GM12878 (cell line): ENCODE measurements around the gene TNFRSF8. TPM values are rescaled to one million over a fixed set of nuclear protein-coding genes. Genes with fewer than 3 reads are reported as not detected.
A peak's percentile ranks its signal among the peaks of the same experiment; 100 is the strongest.

ENCODE experiments used
- BACH1 ChIP-seq: fragments of 450-650 bp; IDR thresholded peaks from 2 replicates; pipeline ENCODE4 v1.6.1; 2017; ENCODE audit warnings: mild to moderate bottlenecking, borderline replicate concordance
- CREB1 ChIP-seq: IDR thresholded peaks from 2 replicates; pipeline ENCODE4 v1.6.1; 2012; ENCODE audit warnings: low read depth, mild to moderate bottlenecking, inconsistent platforms
- ESRRA ChIP-seq: IDR thresholded peaks from 2 replicates; pipeline ENCODE4 v1.6.1; 2012; ENCODE audit warnings: mild to moderate bottlenecking, low read length, improper control_type of control experiment
- HCFC1 ChIP-seq: fragments of 150-350 bp; IDR thresholded peaks from 2 replicates; pipeline ENCODE4 v1.6.1; 2014; ENCODE audit warnings: low read length
- IKZF2 ChIP-seq, 2 experiments: fragments of 450-650 bp; IDR thresholded peaks; 2 replicates each; pipeline ENCODE4 v1.6.1; 2017; ENCODE audit warnings: mild to moderate bottlenecking in 2 of 2, moderate library complexity in 2 of 2
- MEF2B ChIP-seq: fragments of 450-650 bp; IDR thresholded peaks from 2 replicates; pipeline ENCODE4 v1.6.1; 2018; ENCODE audit warnings: mild to moderate bottlenecking, moderate library complexity; ENCODE audit not compliant: partially characterized antibody, poor library complexity, severe bottlenecking
- MTA2 ChIP-seq: fragments of 450-650 bp; IDR thresholded peaks from 2 replicates; pipeline ENCODE4 v1.6.1; 2016; ENCODE audit warnings: low read depth, mild to moderate bottlenecking, moderate library complexity
- NR2C1 ChIP-seq: fragments of 450-650 bp; IDR thresholded peaks from 2 replicates; pipeline ENCODE4 v1.6.1; 2017; ENCODE audit warnings: antibody characterized with exemption, mild to moderate bottlenecking, moderate library complexity
- NR2C2 ChIP-seq: IDR thresholded peaks from 2 replicates; pipeline ENCODE4 v1.6.1; 2011; ENCODE audit warnings: borderline replicate concordance, low read depth; ENCODE audit not compliant: control insufficient read depth, insufficient read length
- POU2F2 ChIP-seq: IDR thresholded peaks from 3 replicates; pipeline ENCODE4 v1.6.1; 2011; ENCODE audit warnings: low read depth, mild to moderate bottlenecking, low read length, borderline replicate concordance
- RCOR1 ChIP-seq: conservative IDR thresholded peaks from 2 replicates; pipeline ENCODE4 v1.6.1; 2012; ENCODE audit warnings: low read depth, low read length, improper control_type of control experiment
- RFX5 ChIP-seq: IDR thresholded peaks from 2 replicates; pipeline ENCODE4 v1.6.1; 2011; ENCODE audit warnings: low read depth, low read length, improper control_type of control experiment
- SIN3A ChIP-seq: IDR thresholded peaks from 2 replicates; pipeline ENCODE4 v1.6.1; 2012; ENCODE audit warnings: low read depth, low read length, improper control_type of control experiment
- SIX5 ChIP-seq: IDR thresholded peaks from 2 replicates; pipeline ENCODE4 v1.6.1; 2011; ENCODE audit warnings: mild to moderate bottlenecking, low read depth, low read length, moderate library complexity; ENCODE audit not compliant: severe bottlenecking
- SMAD5 ChIP-seq: IDR thresholded peaks from 2 replicates; pipeline ENCODE4 v1.6.1; 2016; ENCODE audit warnings: antibody characterized with exemption, low read depth
- SMC3 ChIP-seq: IDR thresholded peaks from 2 replicates; pipeline ENCODE4 v1.6.1; 2011; ENCODE audit warnings: low read length, improper control_type of control experiment, borderline replicate concordance
- SP1 ChIP-seq: IDR thresholded peaks from one replicate; pipeline ENCODE4 v1.6.1; 2011; ENCODE audit warnings: low read depth, low read length
- SPI1 ChIP-seq: IDR thresholded peaks from 2 replicates; pipeline ENCODE4 v1.6.1; 2011; ENCODE audit warnings: low read depth, mild to moderate bottlenecking, low read length, moderate library complexity, borderline replicate concordance; ENCODE audit not compliant: insufficient read depth
- SREBF1 ChIP-seq: IDR thresholded peaks from 2 replicates; pipeline ENCODE4 v1.6.1; 2012; ENCODE audit warnings: mild to moderate bottlenecking, low read length
- SUZ12 ChIP-seq: fragments of 200-600 bp; sonication (generic); IDR thresholded peaks from one replicate; pipeline ENCODE4 v1.6.1; 2018; ENCODE audit warnings: antibody characterized with exemption, mild to moderate bottlenecking; ENCODE audit not compliant: unreplicated experiment
- TAF1 ChIP-seq: IDR thresholded peaks from 2 replicates; pipeline ENCODE4 v1.6.1; 2011; ENCODE audit warnings: mild to moderate bottlenecking, low read depth, low read length, borderline replicate concordance
- TCF3 ChIP-seq: IDR thresholded peaks from 2 replicates; pipeline ENCODE4 v1.6.1; 2012; ENCODE audit warnings: low read depth, mild to moderate bottlenecking, low read length, borderline replicate concordance; ENCODE audit not compliant: insufficient read depth
- WRNIP1 ChIP-seq: IDR thresholded peaks from 2 replicates; pipeline ENCODE4 v1.6.1; 2011; ENCODE audit warnings: low read depth, low read length, improper control_type of control experiment, borderline replicate concordance
- YBX1 ChIP-seq: fragments of 450-650 bp; IDR thresholded peaks from 2 replicates; pipeline ENCODE4 v1.6.1; 2016; ENCODE audit warnings: antibody characterized with exemption
- YY1 ChIP-seq: IDR thresholded peaks from 2 replicates; pipeline ENCODE4 v1.6.1; 2011; ENCODE audit warnings: low read depth, mild to moderate bottlenecking, low read length
- ZNF217 ChIP-seq: fragments of 450-650 bp; IDR thresholded peaks from 2 replicates; pipeline ENCODE4 v1.6.1; 2017; ENCODE audit warnings: antibody characterized with exemption, mild to moderate bottlenecking
- ZNF384 ChIP-seq: IDR thresholded peaks from 2 replicates; pipeline ENCODE4 v1.6.1; 2012; ENCODE audit warnings: low read depth, mild to moderate bottlenecking, low read length, improper control_type of control experiment, borderline replicate concordance
- polyA plus RNA-seq, 11 experiments: library from polyadenylated mRNA; depleted of rRNA in 4 of 11; unstranded in 6 of 11; stranded (reverse) in 5 of 11; fragments of >200 nt; fragmentation: Nextera tagmentation in 4 of 11; fragmentation: Illumina TruSeq in 1 of 11; extraction: Ambion mirVana in 4 of 11; extraction: Trizol in 1 of 11; gene quantifications; 1 replicate in 1 of 11; 2 replicates in 10 of 11; pipeline versions ENCODE4 v1.2.1 to v1.2.3, GENCODE V29; 2011 to 2016; ENCODE audit warnings: inconsistent platforms in 2 of 11, missing spikeins in 2 of 11, low read depth in 1 of 11
- total RNA-seq, 4 experiments: library from RNA; depleted of rRNA in 3 of 4; stranded (reverse); fragments of >200 nt in 3 of 4; fragmentation: Illumina TruSeq in 1 of 4; extraction: Trizol in 1 of 4; gene quantifications; 2 replicates each; pipeline versions ENCODE4 v1.2.1 to v1.2.3, GENCODE V29; 2013 to 2021
- TF ChIP-seq, protein P1 (sequence below): IDR thresholded peaks from 2 replicates; pipeline ENCODE4 v1.6.1; 2012; ENCODE audit warnings: low read depth, low read length, improper control_type of control experiment
- TF ChIP-seq, protein P2 (sequence below): fragments of 450-650 bp; formaldehyde crosslinking; IDR thresholded peaks from 2 replicates; pipeline ENCODE4 v1.4.0; 2020; ENCODE audit warnings: mild to moderate bottlenecking, moderate library complexity

Gene TNFRSF8
- total and polyA plus RNA-seq, 10 of the 15 experiments (the other 5 are each of a cell fraction or from before 2014, with no cell fraction given), result 9.8 to 114 (median 58.8) TPM

DNA sequence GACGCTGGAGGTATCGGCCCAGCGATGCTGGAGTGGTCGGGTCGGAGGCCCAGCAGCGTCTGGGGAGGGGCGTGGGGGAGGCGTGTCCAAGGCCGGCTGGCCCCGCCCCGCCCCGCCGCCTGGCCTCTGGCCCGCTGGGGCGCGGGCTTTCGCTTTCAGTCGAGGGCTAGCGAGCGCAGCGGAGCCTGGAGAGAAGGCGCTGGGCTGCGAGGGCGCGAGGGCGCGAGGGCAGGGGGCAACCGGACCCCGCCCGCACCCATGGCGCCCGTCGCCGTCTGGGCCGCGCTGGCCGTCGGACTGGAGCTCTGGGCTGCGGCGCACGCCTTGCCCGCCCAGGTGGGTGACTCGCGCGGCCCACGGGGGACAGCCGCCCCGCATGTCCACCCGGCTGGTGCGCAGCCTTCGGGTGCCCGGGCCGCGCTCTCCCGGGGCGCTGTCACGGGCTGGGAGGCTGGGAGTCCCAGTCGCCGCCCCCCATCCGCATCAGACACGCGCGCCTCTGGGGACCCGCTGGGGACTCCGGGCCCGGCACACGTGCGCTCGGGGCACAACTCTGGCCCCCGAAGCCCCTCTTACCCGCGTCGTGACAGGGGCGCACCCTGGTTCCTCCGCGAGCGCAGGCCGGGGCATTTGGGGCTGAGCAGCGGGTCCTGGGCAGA is 103.9 kb downstream of the TNFRSF8 start, which contains the start of gene TNFRSF1B (continued):
- no peak for TF ChIP-seq RCOR1
- TF ChIP-seq, protein P1, sequence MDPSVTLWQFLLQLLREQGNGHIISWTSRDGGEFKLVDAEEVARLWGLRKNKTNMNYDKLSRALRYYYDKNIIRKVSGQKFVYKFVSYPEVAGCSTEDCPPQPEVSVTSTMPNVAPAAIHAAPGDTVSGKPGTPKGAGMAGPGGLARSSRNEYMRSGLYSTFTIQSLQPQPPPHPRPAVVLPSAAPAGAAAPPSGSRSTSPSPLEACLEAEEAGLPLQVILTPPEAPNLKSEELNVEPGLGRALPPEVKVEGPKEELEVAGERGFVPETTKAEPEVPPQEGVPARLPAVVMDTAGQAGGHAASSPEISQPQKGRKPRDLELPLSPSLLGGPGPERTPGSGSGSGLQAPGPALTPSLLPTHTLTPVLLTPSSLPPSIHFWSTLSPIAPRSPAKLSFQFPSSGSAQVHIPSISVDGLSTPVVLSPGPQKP, result no peak; the same call in 1 of the 2 replicates
- TF ChIP-seq SIN3A, result peak; percentile 42; the same call in 1 of the 2 replicates
- TF ChIP-seq YY1, result no peak
- no peak for TF ChIP-seq RFX5
- peak; percentile 42; the same call in 1 of the 2 replicates for TF ChIP-seq NR2C1
- no peak for TF ChIP-seq HCFC1
- TF ChIP-seq SIX5, result no peak
- TF ChIP-seq SUZ12, result no peak
- TF ChIP-seq IKZF2 (IDR thresholded peaks at IDR 0.05), result no peak
- TF ChIP-seq TCF3, result peak; percentile 60; the same call in 1 of the 2 replicates
- no peak for TF ChIP-seq MEF2B
- no peak for TF ChIP-seq ZNF384
- no peak for TF ChIP-seq SREBF1
- 0 out of 2 replicates have a peak, but pooled peaks have one; percentile 33 for TF ChIP-seq SMAD5
- peak; percentile 99 for TF ChIP-seq TAF1
- no peak for TF ChIP-seq YBX1
- no peak for TF ChIP-seq ESRRA
- TF ChIP-seq BACH1, result peak; percentile 96
- peak; percentile 83; the same call in 2 of the 3 replicates for TF ChIP-seq POU2F2
- TF ChIP-seq MTA2, result no peak
- TF ChIP-seq, protein P2, sequence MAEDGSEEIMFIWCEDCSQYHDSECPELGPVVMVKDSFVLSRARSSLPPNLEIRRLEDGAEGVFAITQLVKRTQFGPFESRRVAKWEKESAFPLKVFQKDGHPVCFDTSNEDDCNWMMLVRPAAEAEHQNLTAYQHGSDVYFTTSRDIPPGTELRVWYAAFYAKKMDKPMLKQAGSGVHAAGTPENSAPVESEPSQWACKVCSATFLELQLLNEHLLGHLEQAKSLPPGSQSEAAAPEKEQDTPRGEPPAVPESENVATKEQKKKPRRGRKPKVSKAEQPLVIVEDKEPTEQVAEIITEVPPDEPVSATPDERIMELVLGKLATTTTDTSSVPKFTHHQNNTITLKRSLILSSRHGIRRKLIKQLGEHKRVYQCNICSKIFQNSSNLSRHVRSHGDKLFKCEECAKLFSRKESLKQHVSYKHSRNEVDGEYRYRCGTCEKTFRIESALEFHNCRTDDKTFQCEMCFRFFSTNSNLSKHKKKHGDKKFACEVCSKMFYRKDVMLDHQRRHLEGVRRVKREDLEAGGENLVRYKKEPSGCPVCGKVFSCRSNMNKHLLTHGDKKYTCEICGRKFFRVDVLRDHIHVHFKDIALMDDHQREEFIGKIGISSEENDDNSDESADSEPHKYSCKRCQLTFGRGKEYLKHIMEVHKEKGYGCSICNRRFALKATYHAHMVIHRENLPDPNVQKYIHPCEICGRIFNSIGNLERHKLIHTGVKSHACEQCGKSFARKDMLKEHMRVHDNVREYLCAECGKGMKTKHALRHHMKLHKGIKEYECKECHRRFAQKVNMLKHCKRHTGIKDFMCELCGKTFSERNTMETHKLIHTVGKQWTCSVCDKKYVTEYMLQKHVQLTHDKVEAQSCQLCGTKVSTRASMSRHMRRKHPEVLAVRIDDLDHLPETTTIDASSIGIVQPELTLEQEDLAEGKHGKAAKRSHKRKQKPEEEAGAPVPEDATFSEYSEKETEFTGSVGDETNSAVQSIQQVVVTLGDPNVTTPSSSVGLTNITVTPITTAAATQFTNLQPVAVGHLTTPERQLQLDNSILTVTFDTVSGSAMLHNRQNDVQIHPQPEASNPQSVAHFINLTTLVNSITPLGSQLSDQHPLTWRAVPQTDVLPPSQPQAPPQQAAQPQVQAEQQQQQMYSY (CRISPR knock-in tag), result no peak
- no peak for TF ChIP-seq SPI1
- TF ChIP-seq NR2C2, result no peak
- no peak for TF ChIP-seq SMC3
- no peak for TF ChIP-seq WRNIP1
- no peak for TF ChIP-seq CREB1
- peak; percentile 67; the same call in 1 of the 2 replicates for TF ChIP-seq ZNF217
- peak; percentile 45 for TF ChIP-seq SP1
